CD4-positive, alpha-beta memory T cell (primary cell): Measurements from ENCODE around the gene SDF4. TPM values are rescaled to one million over a fixed set of nuclear protein-coding genes. Genes with fewer than 3 reads are reported as not detected.
A peak's percentile ranks its signal among the peaks of the same experiment; 100 is the strongest.

Source experiments
- CTCF ChIA-PET: fragments of 350-600 bp; sonication (Branson Sonifier 250); formaldehyde crosslinking; loops from one replicate; lab custom pipeline; 2021; ENCODE audit warnings: inconsistent platforms; ENCODE audit not compliant: partially characterized antibody; lab: Charles Lee
- POLR2A ChIA-PET: fragments of 350-600 bp; sonication (Branson Sonifier 250); formaldehyde crosslinking; loops from one replicate; lab custom pipeline; 2021; ENCODE audit not compliant: partially characterized antibody; lab: Charles Lee
- DNase-seq, 5 donors: peaks; one replicate each; pipeline versions ENCODE4 v3.0.0 to v3.0.0-alpha.2; 2020 to 2022; ENCODE audit warnings: mixed read lengths in 1 of 5
- H3K27ac ChIP-seq: one replicate; pipeline ENCODE4 v1.7.0; 2013; ENCODE audit warnings: low read depth, low read length
- H3K27me3 ChIP-seq: 2 replicates; pipeline ENCODE4 v1.7.0; 2013; ENCODE audit warnings: mild to moderate bottlenecking, low read length, moderate library complexity; ENCODE audit not compliant: insufficient read depth
- H3K36me3 ChIP-seq: 2 replicates; pipeline ENCODE4 v1.7.0; 2013; ENCODE audit warnings: mild to moderate bottlenecking, low read length, moderate library complexity; ENCODE audit not compliant: insufficient read depth
- H3K4me1 ChIP-seq: 2 replicates; pipeline ENCODE4 v1.7.0; 2013; ENCODE audit warnings: mild to moderate bottlenecking, low read length, moderate library complexity; ENCODE audit not compliant: insufficient read depth
- H3K4me3 ChIP-seq, 2 donors: one replicate each; pipeline ENCODE4 v1.7.0; 2013; ENCODE audit warnings: low read length in 2 of 2, mild to moderate bottlenecking in 1 of 2
- H3K9me3 ChIP-seq, 2 donors: one replicate each; pipeline ENCODE4 v1.7.0; 2013; ENCODE audit warnings: low read length in 2 of 2, control low read depth in 1 of 2; ENCODE audit not compliant: control insufficient read depth in 1 of 2
- H3K27ac Mint-ChIP-seq, 7 donors: one replicate each; pipeline ENCODE4 v1.8.0; 2020 to 2021; ENCODE audit warnings: mixed read lengths in 7 of 7, mild to moderate bottlenecking in 6 of 7, inconsistent platforms in 3 of 7, moderate library complexity in 3 of 7
- H3K27me3 Mint-ChIP-seq, 2 donors: one replicate each; pipeline ENCODE4 v1.8.0; 2020 to 2021; ENCODE audit warnings: mixed read lengths in 2 of 2
- H3K36me3 Mint-ChIP-seq, 2 donors: one replicate each; pipeline ENCODE4 v1.8.0; 2020 to 2021; ENCODE audit warnings: mixed read lengths in 2 of 2, inconsistent platforms in 1 of 2, mild to moderate bottlenecking in 1 of 2
- H3K4me1 Mint-ChIP-seq, 4 donors: one replicate each; pipeline ENCODE4 v1.8.0; 2020 to 2021; ENCODE audit warnings: mixed read lengths in 4 of 4, mild to moderate bottlenecking in 1 of 4
- H3K4me3 Mint-ChIP-seq, 8 donors: one replicate each; pipeline ENCODE4 v1.8.0; 2020 to 2021; ENCODE audit warnings: mixed read lengths in 8 of 8, mild to moderate bottlenecking in 7 of 8, moderate library complexity in 6 of 8, inconsistent platforms in 3 of 8
- H3K9me3 Mint-ChIP-seq, 8 donors: one replicate each; pipeline ENCODE4 v1.8.0; 2020 to 2021; ENCODE audit warnings: mixed read lengths in 8 of 8, mild to moderate bottlenecking in 5 of 8, inconsistent platforms in 3 of 8, moderate library complexity in 1 of 8
- intact Hi-C: fragments of 100-400 bp; cut with micrococcal nuclease; formaldehyde crosslinking; loops from one replicate; pipeline ENCODE4 v1.15.1; 2023
- polyA plus RNA-seq, 2 donors: library from polyadenylated mRNA; unstranded; fragments of 300-500 nt; fragmentation: Illumina TruSeq; gene quantifications; one replicate each; pipeline ENCODE4 v1.2.3, GENCODE V29; 2021
- total RNA-seq, 2 experiments: library from RNA; stranded (reverse); gene quantifications; one replicate each; pipeline ENCODE4 v1.2.3, GENCODE V29; 2021

SDF4 gene
- total and polyA plus RNA-seq, 4 experiments from 2014 or later = 97.4 to 138 (median 116) TPM

GRCh38 chr1:1238702-1239178, 6.9 kb upstream of the SDF4 start:
- ChIA-PET CTCF (interaction anchor here (1.3 kb wide), 1 partner anchor 118 kb away, joined by 3 read pairs; no protein-coding TSS in a partner anchor), POLR2A (interaction anchor here (1.2 kb wide), 1 partner anchor 116 kb away, joined by 3 read pairs; no protein-coding TSS in a partner anchor)
- H3K4me1 ChIP-seq = peaks cover 7% of the 10 kb centered on the region
- no peak overlapping the region for H3K4me3 ChIP-seq
- H3K36me3 Mint-ChIP-seq = peaks cover 0 to 3% of the 10 kb centered on the region in 2 donors
- no peaks in the 10 kb centered on the region for H3K27me3 Mint-ChIP-seq
- intact Hi-C loops = no loop called here
- no peak overlapping the region for H3K4me3 Mint-ChIP-seq
- no peak for DNase-seq
- no peaks in the 10 kb centered on the region for H3K9me3 Mint-ChIP-seq
- no peak overlapping the region for H3K27ac Mint-ChIP-seq
- no peaks in the 10 kb centered on the region for H3K9me3 ChIP-seq
- no peaks in the 10 kb centered on the region for H3K27me3 ChIP-seq
- no peak overlapping the region for H3K27ac ChIP-seq
- H3K36me3 ChIP-seq = no peaks in the 10 kb centered on the region
- peaks cover under 1 to 15% (median 8%) of the 10 kb centered on the region in 4 donors for H3K4me1 Mint-ChIP-seq

- Mint-ChIP-seq H3K36me3 (peaks cover 0 to 6% of the 10 kb centered on the region in 2 donors), H3K27me3 (no peaks in the 10 kb centered on the region), H3K4me3 (no peak overlapping the region), H3K9me3 (no peaks in the 10 kb centered on the region), H3K4me1 (peaks cover 4 to 21% (median 12%) of the 10 kb centered on the region in 4 donors), H3K27ac (no peak overlapping the region)
- Histone ChIP-seq H3K27me3 (no peaks in the 10 kb centered on the region), H3K9me3 (no peaks in the 10 kb centered on the region), H3K36me3 (no peaks in the 10 kb centered on the region), H3K4me1 (peaks cover 13% of the 10 kb centered on the region), H3K4me3 (no peak overlapping the region), H3K27ac (no peak overlapping the region)
- no peak for DNase-seq
- intact Hi-C loops = no loop called here
- ChIA-PET POLR2A (interaction anchor here (0.6 to 1.2 kb wide), 3 partner anchors 10 to 120 kb away, joined by 3 read pairs; no protein-coding TSS in a partner anchor), CTCF (interaction anchor here (1.3 to 1.8 kb wide), 2 partner anchors 116 to 118 kb away, joined by 3 to 5 read pairs; no protein-coding TSS in a partner anchor)
Measured at GRCh38 chr1:1237874-1238701, 6.3 kb upstream of the SDF4 start.

- H3K4me3 Mint-ChIP-seq = no peak overlapping the region
- intact Hi-C loops = no loop called here
- H3K4me1 Mint-ChIP-seq = peaks cover 4 to 21% (median 14%) of the 10 kb centered on the region in 4 donors
- H3K9me3 ChIP-seq = no peaks in the 10 kb centered on the region
- POLR2A ChIA-PET = interaction anchor here (0.6 to 0.7 kb wide), 2 partner anchors 9 to 119 kb away, joined by 3 read pairs; no protein-coding TSS in a partner anchor
- DNase-seq = no peak
- H3K27me3 Mint-ChIP-seq = no peaks in the 10 kb centered on the region
- H3K36me3 ChIP-seq = no peaks in the 10 kb centered on the region
- no peaks in the 10 kb centered on the region for H3K27me3 ChIP-seq
- H3K27ac Mint-ChIP-seq = no peak overlapping the region
- peaks cover 0 to 6% of the 10 kb centered on the region in 2 donors for H3K36me3 Mint-ChIP-seq
- CTCF ChIA-PET = interaction anchor here (1.8 kb wide), 1 partner anchor 115 kb away, joined by 5 read pairs; no protein-coding TSS in a partner anchor
- H3K27ac ChIP-seq = no peak overlapping the region
- no peak overlapping the region for H3K4me3 ChIP-seq
- peaks cover 19% of the 10 kb centered on the region for H3K4me1 ChIP-seq
- no peaks in the 10 kb centered on the region for H3K9me3 Mint-ChIP-seq
Measured at GRCh38 chr1:1236945-1237873, 5.4 kb upstream of the SDF4 start.

- no peak overlapping the region for H3K4me3 ChIP-seq
- no peak overlapping the region for H3K4me3 Mint-ChIP-seq
- intact Hi-C loops = no loop called here
- POLR2A ChIA-PET = no interaction called here
- H3K27ac Mint-ChIP-seq = no peak overlapping the region
- H3K36me3 ChIP-seq = no peaks in the 10 kb centered on the region
- no peak for DNase-seq
- peaks cover 19% of the 10 kb centered on the region for H3K4me1 ChIP-seq
- peaks cover 0 to 1% (median 0%) of the 10 kb centered on the region in 8 donors for H3K9me3 Mint-ChIP-seq
- peaks cover 4 to 21% (median 14%) of the 10 kb centered on the region in 4 donors for H3K4me1 Mint-ChIP-seq
- H3K27ac ChIP-seq = no peak overlapping the region
- no peaks in the 10 kb centered on the region for H3K9me3 ChIP-seq
- H3K27me3 Mint-ChIP-seq = no peaks in the 10 kb centered on the region
- CTCF ChIA-PET = no interaction called here
- H3K27me3 ChIP-seq = no peaks in the 10 kb centered on the region
- peaks cover 0 to 7% of the 10 kb centered on the region in 2 donors for H3K36me3 Mint-ChIP-seq
Measured at GRCh38 chr1:1236176-1236763, 4.5 kb upstream of the SDF4 start.

GRCh38 chr1:1235016-1235744, 3.4 kb upstream of the SDF4 start:
- H3K36me3 ChIP-seq = no peaks in the 10 kb centered on the region
- Mint-ChIP-seq H3K4me1 (peaks cover 10 to 31% (median 21%) of the 10 kb centered on the region in 4 donors), H3K36me3 (peaks cover 0 to 15% of the 10 kb centered on the region in 2 donors), H3K27me3 (no peaks in the 10 kb centered on the region), H3K27ac (peak overlapping the region in 1 of 7 donors; percentile 55), H3K9me3 (peaks cover 0 to 4% (median 0%) of the 10 kb centered on the region in 8 donors), H3K4me3 (peak overlapping the region in 2 of 8 donors; percentile 43 to 70)
- peaks cover 29% of the 10 kb centered on the region for H3K4me1 ChIP-seq
- ChIA-PET CTCF (no interaction called here), POLR2A (no interaction called here)
- H3K27me3 ChIP-seq = no peaks in the 10 kb centered on the region
- no peak overlapping the region for H3K4me3 ChIP-seq
- no peaks in the 10 kb centered on the region for H3K9me3 ChIP-seq
- no peak for DNase-seq
- no peak overlapping the region for H3K27ac ChIP-seq
- intact Hi-C loops = no loop called here

- Mint-ChIP-seq H3K4me3 (peak overlapping the region; percentile 34 to 85 (median 75)), H3K4me1 (peaks cover 15 to 40% (median 28%) of the 10 kb centered on the region in 4 donors), H3K27ac (peak overlapping the region in 5 of 7 donors; percentile 18 to 60 (median 37)), H3K9me3 (peaks cover 0 to 4% (median 0%) of the 10 kb centered on the region in 8 donors), H3K27me3 (no peaks in the 10 kb centered on the region), H3K36me3 (peaks cover 5 to 21% of the 10 kb centered on the region in 2 donors)
- CTCF ChIA-PET = interaction anchor here (1.0 kb wide), 1 partner anchor 112 kb away, joined by 3 read pairs; no protein-coding TSS in a partner anchor
- Histone ChIP-seq H3K9me3 (no peaks in the 10 kb centered on the region), H3K36me3 (no peaks in the 10 kb centered on the region), H3K27me3 (no peaks in the 10 kb centered on the region), H3K4me1 (peaks cover 38% of the 10 kb centered on the region), H3K4me3 (no peak overlapping the region), H3K27ac (no peak overlapping the region)
- intact Hi-C loops = loop anchor here (5.0 kb wide), 1 partner anchor 97 kb away; no protein-coding TSS in a partner anchor
- DNase-seq = no peak
- POLR2A ChIA-PET = no interaction called here
Measured at GRCh38 chr1:1234180-1234808, 2.5 kb upstream of the SDF4 start.
